Astrocyte (in vitro differentiated cells and primary cell): ENCODE measurements around the gene PHF12. TPM values are rescaled to one million over a fixed set of nuclear protein-coding genes. Genes with fewer than 3 reads are reported as not detected.

ENCODE experiments used
- DNase-seq: peaks from one replicate; pipeline ENCODE4 v3.0.0-alpha.2; 2010; ENCODE audit warnings: low read depth
- FAIRE-seq: peaks from 2 replicates; lab custom pipeline; 2011; peaks lifted over from hg19 to GRCh38; lab: Jason Lieb, UNC
- H2AFZ ChIP-seq: 2 replicates; pipeline ENCODE4 v1.6.0; 2012; ENCODE audit warnings: low read depth, low read length, inconsistent platforms
- H3K27ac ChIP-seq: 2 replicates; pipeline ENCODE4 v1.5.1; 2011; ENCODE audit warnings: low read depth, low read length, inconsistent platforms
- H3K27me3 ChIP-seq: 2 replicates; pipeline ENCODE4 v1.6.0; 2011; ENCODE audit warnings: low read length, inconsistent platforms; ENCODE audit not compliant: insufficient read depth
- H3K36me3 ChIP-seq: 2 replicates; pipeline ENCODE4 v1.5.1; 2011; ENCODE audit warnings: low read length, inconsistent platforms; ENCODE audit not compliant: insufficient read depth
- H3K4me1 ChIP-seq: 2 replicates; pipeline ENCODE4 v1.5.1; 2011; ENCODE audit warnings: low read length, inconsistent platforms; ENCODE audit not compliant: insufficient read depth
- H3K4me2 ChIP-seq: 2 replicates; pipeline ENCODE4 v1.6.0; 2012; ENCODE audit warnings: low read length, inconsistent platforms
- H3K4me3 ChIP-seq: 2 replicates; pipeline ENCODE4 v1.5.1; 2011; ENCODE audit warnings: low read depth, mild to moderate bottlenecking, low read length, inconsistent platforms; ENCODE audit not compliant: insufficient read depth
- H3K79me2 ChIP-seq: 2 replicates; pipeline ENCODE4 v1.6.0; 2012; ENCODE audit warnings: mild to moderate bottlenecking, low read length, inconsistent platforms; ENCODE audit not compliant: insufficient read depth
- H3K9ac ChIP-seq: 2 replicates; pipeline ENCODE4 v1.6.0; 2012; ENCODE audit warnings: mild to moderate bottlenecking, low read length, inconsistent platforms
- H3K9me3 ChIP-seq: 2 replicates; pipeline ENCODE4 v1.5.1; 2012; ENCODE audit warnings: low read depth, mild to moderate bottlenecking, low read length, inconsistent platforms; ENCODE audit not compliant: insufficient read depth
- H4K20me1 ChIP-seq: 2 replicates; pipeline ENCODE4 v1.6.0; 2012; ENCODE audit warnings: low read length, inconsistent platforms; ENCODE audit not compliant: insufficient read depth
- H3K27ac Mint-ChIP-seq: one replicate; pipeline ENCODE4 v1.8.0; 2021; ENCODE audit warnings: mild to moderate bottlenecking, mixed read lengths; ENCODE audit not compliant: unreplicated experiment
- H3K27me3 Mint-ChIP-seq: one replicate; pipeline ENCODE4 v1.8.0; 2021; ENCODE audit warnings: low read depth, mixed read lengths; ENCODE audit not compliant: unreplicated experiment
- H3K36me3 Mint-ChIP-seq: one replicate; pipeline ENCODE4 v1.8.0; 2021; ENCODE audit warnings: low read depth, mixed read lengths; ENCODE audit not compliant: unreplicated experiment
- H3K4me1 Mint-ChIP-seq: one replicate; pipeline ENCODE4 v1.8.0; 2021; ENCODE audit warnings: low read depth, mixed read lengths; ENCODE audit not compliant: unreplicated experiment
- H3K4me3 Mint-ChIP-seq: one replicate; pipeline ENCODE4 v1.8.0; 2021; ENCODE audit warnings: mild to moderate bottlenecking, moderate library complexity, mixed read lengths; ENCODE audit not compliant: unreplicated experiment
- H3K9me3 Mint-ChIP-seq: one replicate; pipeline ENCODE4 v1.8.0; 2021; ENCODE audit warnings: mild to moderate bottlenecking, mixed read lengths; ENCODE audit not compliant: unreplicated experiment
- CTCF ChIP-seq: IDR thresholded peaks from 2 replicates; pipeline ENCODE4 v1.5.1; 2011; ENCODE audit warnings: low read depth, mild to moderate bottlenecking, inconsistent platforms, low read length, moderate library complexity; ENCODE audit not compliant: insufficient read depth
- EZH2 ChIP-seq: IDR thresholded peaks from 2 replicates; pipeline ENCODE4 v1.6.1; 2012; ENCODE audit warnings: mild to moderate bottlenecking, low read length, inconsistent platforms; ENCODE audit not compliant: insufficient read depth
- total RNA-seq: library from RNA; stranded (reverse); gene quantifications from 2 replicates; pipeline ENCODE4 v1.2.1, GENCODE V29; 2021

Gene PHF12
- total RNA-seq, 1 donor from 2014 or later = 41.6 TPM

- Histone ChIP-seq H3K4me1 (peaks cover 10% of the 10 kb centered on the region), H3K4me2 (no peak overlapping the region), H4K20me1 (peaks cover 6% of the 10 kb centered on the region), H3K4me3 (no peak overlapping the region), H3K9ac (no peak overlapping the region), H2AFZ (no peak overlapping the region), H3K79me2 (peaks cover 11% of the 10 kb centered on the region), H3K27me3 (no peaks in the 10 kb centered on the region), H3K27ac (no peak overlapping the region), H3K36me3 (no peaks in the 10 kb centered on the region), H3K9me3 (no peaks in the 10 kb centered on the region)
- H3K27me3 Mint-ChIP-seq = no peaks in the 10 kb centered on the region
- H3K36me3 Mint-ChIP-seq = peaks cover 7% of the 10 kb centered on the region
- TF ChIP-seq EZH2 (no peak), CTCF (no peak)
- no peaks in the 10 kb centered on the region for H3K9me3 Mint-ChIP-seq
- FAIRE-seq (no peak), DNase-seq (no peak)
- no peak overlapping the region for H3K27ac Mint-ChIP-seq
- no peak overlapping the region for H3K4me3 Mint-ChIP-seq
- no peaks in the 10 kb centered on the region for H3K4me1 Mint-ChIP-seq
Measured at GRCh38 chr17:28954886-28955285, 3.6 kb upstream of the PHF12 start.

- Histone ChIP-seq H3K9me3 (no peaks in the 10 kb centered on the region), H3K4me3 (no peak overlapping the region), H3K27me3 (no peaks in the 10 kb centered on the region), H4K20me1 (peaks cover 11% of the 10 kb centered on the region), H3K4me2 (no peak overlapping the region), H3K79me2 (peaks cover 24% of the 10 kb centered on the region), H3K4me1 (peaks cover 11% of the 10 kb centered on the region), H3K9ac (no peak overlapping the region), H3K36me3 (no peaks in the 10 kb centered on the region), H3K27ac (no peak overlapping the region), H2AFZ (no peak overlapping the region)
- no peaks in the 10 kb centered on the region for H3K4me1 Mint-ChIP-seq
- H3K36me3 Mint-ChIP-seq = peaks cover 6% of the 10 kb centered on the region
- H3K4me3 Mint-ChIP-seq = no peak overlapping the region
- no peak for TF ChIP-seq EZH2
- peak; percentile 80 for TF ChIP-seq CTCF
- H3K27me3 Mint-ChIP-seq = no peaks in the 10 kb centered on the region
- FAIRE-seq (no peak), DNase-seq (no peak)
- no peaks in the 10 kb centered on the region for H3K9me3 Mint-ChIP-seq
- H3K27ac Mint-ChIP-seq = peak overlapping the region; percentile 71
Measured at GRCh38 chr17:28953444-28954118, 2.3 kb upstream of the PHF12 start.
